ENCODE measurements around the gene TCL1B.
"Not testable (repeated sequence)": the region's sequence is repeated elsewhere in the genome, so short reads cannot be mapped to it uniquely, and the experiment has no call there.

TCL1B gene, protein sequence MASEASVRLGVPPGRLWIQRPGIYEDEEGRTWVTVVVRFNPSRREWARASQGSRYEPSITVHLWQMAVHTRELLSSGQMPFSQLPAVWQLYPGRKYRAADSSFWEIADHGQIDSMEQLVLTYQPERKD

DNA sequence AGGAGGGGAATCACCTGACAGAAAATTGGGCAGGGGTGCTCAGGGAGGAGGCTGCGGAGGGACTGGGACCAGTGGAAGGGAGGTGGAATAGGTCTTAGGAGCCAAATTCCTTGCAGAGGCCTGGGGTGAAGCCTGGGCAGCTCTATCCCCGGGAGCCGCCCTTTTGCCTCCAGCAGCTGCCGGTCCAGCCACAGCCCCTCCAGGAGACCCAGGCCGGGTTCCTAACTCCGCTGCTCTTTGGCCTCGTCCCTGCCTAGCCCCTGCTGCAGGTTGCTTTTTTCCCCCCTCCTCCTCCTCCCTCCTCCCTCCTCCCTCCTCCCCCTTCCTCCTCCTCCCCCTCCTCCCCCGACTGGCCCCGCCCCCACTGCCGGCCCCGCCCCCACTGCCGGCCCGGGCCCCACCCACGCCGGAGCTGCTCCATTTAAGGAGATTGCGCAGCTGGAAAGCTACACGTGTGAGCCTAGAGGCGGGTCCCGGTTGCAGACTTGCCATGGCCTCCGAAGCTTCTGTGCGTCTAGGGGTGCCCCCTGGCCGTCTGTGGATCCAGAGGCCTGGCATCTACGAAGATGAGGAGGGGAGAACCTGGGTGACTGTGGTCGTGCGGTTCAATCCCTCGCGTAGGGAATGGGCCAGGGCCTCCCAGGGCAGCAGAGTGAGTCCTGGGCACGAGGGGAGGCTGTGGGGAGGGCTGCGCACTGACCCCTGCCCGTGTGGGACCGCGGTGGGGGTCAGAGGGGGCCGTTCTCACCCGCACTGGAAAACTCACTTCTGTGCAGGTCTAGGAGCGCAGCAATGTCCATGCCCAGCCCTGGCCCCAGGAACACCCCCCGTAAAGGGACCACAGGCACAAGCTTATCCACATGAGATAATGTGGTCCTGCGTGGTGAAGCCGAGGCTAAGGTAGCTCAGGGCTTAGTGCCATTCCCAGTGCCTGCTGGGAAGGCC, at the start of gene TCL1B:
TSS of gene TCL1B (plus strand) at position 449 of the 945 bp plus-strand sequence. CDS start at position 491, 42 bp downstream.
- DNase-seq (ENCODE audit: low read depth in 2 of 2) = no peak

DNA sequence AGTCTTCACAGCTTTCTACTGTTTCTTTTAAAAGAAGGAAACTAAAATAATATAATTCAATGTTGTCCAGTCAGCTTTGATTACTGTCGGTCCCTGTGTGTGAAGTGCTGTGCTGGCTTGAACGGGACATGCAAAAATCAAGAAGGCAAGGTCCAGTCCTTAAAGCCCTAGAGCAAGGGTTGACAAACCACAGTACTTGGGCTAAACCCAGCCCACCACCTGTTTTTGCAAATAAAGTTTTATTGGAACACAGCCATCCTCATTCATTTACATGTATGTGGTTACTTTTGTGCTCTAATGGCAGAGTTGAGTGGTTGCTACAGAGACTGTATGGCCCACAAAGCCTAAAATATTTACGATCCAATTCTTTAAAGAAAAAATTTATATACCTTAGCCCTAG, 41.2 kb upstream of the TCL1B start:
- DNase-seq (ENCODE audit: low read depth in 2 of 2) = no peak

DNA sequence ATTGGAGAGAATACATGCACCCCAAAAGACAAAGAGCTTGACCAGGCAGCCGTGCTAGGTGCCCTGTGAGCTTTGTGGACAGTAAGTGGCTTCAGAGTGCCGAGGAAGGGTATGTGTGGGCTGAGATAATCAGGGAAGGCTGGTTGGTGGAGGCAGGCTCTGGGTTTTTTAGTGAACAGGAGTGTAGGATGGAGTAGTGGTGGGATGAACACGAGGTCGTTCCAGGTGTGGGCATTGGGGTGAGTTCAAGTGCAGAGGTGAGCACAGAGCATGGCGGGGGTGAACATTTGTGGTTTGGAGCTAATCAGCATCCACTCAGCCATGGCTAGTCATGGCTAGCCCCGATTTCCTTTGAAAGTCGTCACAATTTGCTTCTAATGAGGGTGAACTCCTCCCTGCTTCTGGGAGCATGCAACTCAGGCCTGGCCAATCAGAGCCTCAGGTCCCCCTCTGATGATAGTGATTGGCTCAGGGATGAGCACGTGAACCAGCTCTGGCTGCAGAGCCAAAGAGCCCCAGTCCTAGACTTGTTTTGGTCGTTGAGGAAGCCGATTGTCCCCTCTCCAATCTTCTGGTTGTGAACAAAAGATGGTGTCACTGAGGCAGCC, 40.7 kb upstream of the TCL1B start:
- no peak for DNase-seq (ENCODE audit: low read depth in 2 of 2)

DNA sequence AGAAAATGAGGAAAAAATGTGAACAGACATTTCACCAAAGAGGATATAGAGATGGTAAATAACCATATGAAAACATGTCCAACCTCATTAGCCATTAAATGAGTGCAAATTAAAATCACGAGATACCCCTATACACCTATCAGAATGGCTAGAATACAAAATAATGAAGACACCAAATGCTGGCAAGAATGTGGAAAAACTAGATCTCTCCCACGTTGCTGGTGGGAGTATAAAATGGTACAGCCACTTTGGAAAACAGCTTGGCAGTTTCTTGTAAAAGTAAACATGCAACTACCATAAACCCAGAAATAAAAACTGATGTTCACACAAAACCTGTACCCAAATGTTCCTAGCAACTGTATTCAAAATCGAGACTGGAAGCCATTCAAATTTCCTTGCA, 38.3 kb upstream of the TCL1B start:
- DNase-seq (ENCODE audit: low read depth in 2 of 2) = no peak

DNA sequence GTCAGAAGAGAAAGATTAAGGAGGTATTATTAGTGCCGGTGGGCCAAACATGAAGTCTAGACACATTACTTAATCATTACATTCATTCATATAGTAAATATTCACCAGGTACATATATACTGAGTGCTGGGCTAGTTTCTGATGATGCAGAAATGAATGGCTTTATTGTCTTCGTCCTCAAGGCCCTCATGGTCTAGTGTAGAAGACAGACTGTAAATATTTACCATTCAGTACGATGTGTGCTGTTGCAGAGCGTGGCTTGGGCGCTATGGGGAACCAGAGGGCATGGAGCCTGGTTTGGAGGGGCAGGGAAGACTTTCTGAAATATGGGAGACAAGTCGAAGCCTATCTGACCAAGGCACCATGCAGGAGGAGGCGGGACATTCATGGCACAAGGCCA, 37.0 kb upstream of the TCL1B start:
- DNase-seq (ENCODE audit: low read depth in 2 of 2) = no peak

DNA sequence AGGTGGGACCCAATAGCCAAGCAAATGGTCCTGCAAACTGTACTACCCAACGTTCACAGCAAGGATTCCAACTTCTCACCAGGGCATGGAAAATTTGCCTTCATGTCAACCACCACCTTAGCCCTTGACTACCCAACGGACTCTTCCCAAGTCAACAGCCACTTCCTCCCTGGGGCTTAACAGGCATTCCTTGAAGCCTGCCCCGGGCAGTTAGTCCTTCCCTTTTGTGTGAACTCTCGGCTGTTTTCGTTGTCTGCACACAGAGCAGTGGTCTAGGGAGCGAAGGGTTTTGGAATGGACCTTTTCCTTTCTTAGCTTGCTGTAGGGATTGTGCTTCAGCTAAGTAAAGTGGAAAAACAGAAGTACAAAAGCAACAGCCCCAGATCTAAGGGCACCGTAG, 35.2 kb upstream of the TCL1B start:
- no peak for DNase-seq (ENCODE audit: low read depth in 2 of 2)

DNA sequence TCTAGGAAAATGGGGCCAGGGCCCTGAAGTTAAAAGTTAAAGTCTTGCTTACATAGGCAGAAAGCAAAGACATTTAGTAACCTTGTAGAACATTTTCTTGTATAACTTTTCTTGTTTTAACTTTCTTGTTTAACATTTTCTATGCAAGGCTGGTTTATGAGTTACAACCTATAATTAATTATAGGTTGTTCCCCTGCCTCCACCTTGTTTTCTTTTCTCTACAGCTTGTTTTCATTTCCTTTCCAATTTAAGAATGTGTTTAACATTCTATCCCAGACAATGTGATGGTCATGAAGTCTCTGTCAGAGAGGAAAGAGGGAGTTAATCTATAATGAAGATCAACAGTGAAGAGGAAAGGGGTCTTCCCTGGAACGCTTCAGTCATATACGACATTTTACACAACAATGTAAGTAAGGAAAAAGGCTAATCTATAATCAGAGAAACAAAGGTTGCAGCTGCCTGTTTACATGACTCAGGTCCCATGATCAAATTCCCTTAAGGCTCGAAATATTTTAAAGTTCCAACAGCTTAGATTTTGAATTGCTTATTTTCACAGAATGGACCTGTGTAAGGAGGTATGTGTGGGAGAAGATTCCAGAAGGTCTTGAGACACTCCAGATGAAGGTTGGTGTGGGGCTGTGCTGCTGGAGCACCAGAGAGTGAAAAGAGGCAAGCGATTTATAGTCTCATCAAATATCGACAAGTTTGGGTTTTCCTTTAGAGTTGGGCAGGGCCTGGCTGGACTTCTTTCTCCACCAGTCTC, 34.2 kb upstream of the TCL1B start:
- no peak for DNase-seq (ENCODE audit: low read depth in 2 of 2)

DNA sequence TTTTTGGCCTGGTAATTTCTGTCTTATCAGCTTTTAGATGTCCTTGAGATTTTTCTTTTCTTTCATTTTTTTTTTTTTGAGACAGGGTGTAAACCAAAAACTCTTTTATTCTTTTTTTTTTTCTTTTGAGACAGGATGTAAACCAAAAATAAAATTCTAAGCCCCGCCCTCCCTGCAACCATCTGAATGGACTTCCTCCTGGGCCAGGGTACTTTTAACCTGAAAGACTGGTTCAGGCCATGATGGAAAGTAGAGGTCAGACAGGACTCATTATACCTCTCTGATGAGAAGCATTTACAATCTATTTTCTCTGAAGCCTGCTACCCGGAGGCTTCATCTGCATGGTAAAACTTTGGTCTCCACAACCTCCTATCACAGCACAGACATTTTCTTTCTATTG, 33.5 kb upstream of the TCL1B start:
- DNase-seq (ENCODE audit: low read depth in 2 of 2) = no peak

DNA sequence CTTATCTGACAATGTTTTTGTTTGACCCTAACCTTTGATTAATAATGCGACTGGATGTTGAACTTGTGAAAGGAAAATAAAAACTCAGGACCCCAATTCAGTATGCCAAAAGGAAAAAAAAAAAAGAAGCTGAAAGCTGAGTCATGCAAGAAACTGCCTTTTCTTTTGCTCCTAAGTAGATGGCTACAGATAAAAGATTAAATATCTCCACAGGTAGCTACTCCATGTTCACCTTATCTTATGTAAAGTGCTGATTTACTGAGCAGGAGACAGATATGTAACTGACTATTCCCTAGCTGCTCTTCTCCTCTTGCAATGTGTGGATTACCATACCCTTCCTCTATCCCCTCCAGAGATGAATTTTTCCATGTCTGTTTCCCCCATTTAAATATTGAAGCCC, 30.8 kb upstream of the TCL1B start:
- no peak for DNase-seq (ENCODE audit: low read depth in 2 of 2)

DNA sequence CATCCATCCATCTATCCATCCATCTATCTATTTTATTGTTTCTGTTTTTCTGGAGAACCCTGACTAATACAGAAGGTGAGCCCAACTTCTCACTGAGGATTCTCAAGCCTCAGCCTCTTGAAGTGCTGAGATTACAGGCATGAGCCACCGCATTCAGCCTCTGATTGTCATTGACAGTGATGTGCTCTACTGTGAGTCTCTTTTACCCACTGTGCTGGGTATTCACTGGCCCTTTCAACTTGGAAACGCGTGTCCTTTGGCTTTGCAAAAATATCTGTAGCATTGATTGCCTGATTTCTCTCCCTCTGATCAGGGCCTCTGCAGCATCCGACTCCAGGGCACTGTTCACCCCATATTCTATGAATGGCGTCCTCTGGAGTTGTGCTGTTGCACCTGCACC, 29.6 kb upstream of the TCL1B start:
- no peak for DNase-seq (ENCODE audit: low read depth in 2 of 2)

DNA sequence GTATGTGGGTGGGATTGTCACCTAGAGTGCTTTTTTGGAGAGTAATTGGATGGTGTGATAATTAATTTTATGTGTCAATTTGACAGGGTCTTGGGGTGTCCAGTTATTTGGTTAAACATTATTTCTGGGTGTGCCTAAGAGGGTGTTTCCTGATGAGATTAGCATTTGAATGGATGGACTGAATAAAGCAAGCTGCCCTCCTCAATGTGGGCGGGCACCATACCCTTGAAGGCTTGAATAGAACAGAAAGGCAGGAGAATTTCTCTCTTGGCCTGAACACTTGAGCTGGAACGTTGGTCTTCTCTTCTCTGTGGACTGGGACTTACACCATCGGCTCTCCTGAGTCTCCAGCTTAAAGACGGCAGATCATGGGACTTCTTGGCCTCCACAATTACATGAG, 28.8 kb upstream of the TCL1B start:
- DNase-seq (ENCODE audit: low read depth in 2 of 2) = no peak

DNA sequence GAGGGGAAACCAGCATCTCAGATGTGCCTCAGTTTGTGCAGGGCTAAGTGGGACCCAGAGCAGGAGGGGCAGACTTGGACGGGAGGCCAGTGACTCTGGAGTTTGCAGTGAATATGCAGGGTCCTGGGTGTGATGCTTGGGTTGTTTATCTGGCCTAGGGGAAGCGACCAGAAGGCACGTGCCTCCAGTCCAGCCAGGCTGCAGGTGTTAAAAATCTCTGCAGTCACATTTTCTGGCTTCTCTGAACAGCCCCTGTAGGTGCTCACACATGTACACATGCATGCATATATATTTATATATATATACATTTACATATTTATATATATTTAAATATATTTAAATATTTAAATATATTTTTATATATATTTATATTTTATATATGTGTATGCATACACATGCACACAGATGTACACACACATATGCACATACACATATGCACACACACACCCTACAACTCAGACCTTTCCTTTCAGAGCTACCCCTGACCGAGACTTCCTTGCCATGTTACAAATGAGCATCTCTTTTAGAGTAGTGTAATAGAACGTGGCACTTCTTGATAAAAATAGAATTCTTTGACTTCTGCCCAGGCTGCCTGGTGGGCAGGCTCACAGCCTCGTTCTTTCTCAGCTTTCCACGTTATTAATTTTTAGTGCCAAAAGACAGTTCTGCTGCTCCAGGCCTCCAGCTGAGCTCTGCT, 26.8 kb upstream of the TCL1B start:
- DNase-seq (ENCODE audit: low read depth in 2 of 2) = no peak

DNA sequence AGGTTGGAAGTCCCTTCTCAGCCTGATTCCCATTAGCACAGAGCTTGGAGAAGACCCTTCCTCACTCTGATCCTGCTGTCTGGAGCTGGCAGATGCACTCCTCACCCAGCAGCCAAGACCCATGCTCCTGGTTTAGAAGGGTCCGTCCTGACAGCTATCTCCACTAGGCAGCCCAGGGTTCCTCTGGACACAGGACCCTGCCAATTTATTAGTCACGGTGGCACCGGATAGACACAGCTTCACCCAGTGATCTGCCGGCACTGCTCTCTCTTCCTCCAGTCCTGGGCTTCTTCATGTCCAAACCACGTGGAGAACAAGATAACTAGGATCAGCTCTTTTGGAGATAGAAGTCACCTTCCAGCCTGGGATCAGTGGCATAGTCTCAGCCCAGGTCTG, 26.2 kb upstream of the TCL1B start:
- no peak for DNase-seq (ENCODE audit: low read depth in 2 of 2)

DNA sequence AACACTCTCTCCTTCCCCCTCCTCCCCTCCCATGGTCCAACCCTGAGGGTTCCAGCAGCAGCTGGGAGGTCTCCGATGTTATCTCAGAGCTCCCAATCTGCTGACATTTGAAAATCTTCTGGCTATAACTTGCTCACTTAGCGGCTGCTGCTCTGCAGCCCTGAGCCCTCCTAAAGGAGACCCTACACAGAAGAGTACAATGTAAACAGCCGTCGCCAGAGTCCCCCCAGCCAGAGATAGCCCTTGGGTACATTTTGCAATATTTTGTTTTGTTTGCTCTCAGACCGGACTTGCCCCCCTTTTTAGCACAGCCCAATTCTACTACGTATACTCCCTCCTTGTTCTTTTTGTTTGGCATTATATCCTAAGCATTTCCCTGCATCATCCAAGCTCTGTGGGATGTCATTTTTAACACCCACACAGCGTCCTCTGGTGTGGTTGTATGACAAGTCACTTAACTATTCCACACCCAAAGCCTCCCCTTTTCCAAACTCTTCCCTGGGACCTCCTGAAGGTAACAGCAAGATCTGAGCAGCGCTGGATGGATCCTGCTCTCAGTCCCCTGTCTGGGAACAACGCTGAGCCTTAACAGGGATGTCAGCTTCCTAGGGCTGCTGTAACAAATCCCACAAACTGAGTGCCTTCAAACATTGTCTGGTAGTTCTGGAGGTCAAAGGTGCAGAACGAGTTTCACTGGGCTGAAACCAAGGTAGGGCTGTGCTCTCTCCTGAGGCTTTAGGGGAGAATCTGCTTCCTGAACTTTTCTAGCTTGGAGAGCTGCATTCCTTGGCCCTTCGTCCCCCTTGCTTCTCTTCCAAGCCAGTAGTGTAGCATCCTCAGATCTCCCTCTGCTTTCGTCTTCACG, 25.3 kb upstream of the TCL1B start:
- no peak for DNase-seq (ENCODE audit: low read depth in 2 of 2)

DNA sequence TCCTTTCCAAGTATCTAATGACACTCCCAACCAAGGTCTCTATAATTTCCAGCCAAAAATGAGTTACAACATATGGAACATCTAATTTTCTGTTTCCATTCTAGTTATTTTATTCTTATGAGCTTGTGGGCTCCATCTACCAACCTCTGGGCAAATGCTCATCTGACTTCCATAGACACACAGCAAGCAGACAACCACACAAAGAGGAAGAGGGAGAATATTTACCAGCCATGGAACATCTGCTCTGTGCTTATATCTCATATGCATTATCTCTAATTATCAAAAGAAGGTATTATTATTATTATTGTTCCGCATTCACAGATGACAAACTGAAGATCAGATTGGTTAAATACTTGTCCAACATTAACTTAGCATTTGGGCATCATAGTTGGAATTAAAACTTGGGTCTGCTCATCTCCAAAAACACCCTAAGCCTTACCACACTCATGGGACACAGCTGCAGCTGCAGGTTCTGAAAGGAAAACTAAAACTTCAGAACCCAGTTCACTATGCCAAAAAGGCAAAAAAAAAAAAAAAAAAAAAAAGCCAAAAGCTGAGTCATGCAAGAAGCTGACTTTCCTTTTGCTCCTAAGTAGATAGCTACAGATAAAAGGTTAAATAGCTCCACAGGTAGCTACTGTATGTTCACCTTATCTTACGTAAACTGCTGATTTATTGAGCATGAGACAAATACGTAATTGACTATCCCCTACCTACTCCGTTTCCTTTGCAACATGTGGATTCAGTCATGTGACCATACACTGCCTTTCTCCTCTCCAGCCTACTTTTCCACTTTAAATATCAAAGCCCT, 23.6 kb upstream of the TCL1B start:
- DNase-seq (ENCODE audit: low read depth in 2 of 2) = no peak

DNA sequence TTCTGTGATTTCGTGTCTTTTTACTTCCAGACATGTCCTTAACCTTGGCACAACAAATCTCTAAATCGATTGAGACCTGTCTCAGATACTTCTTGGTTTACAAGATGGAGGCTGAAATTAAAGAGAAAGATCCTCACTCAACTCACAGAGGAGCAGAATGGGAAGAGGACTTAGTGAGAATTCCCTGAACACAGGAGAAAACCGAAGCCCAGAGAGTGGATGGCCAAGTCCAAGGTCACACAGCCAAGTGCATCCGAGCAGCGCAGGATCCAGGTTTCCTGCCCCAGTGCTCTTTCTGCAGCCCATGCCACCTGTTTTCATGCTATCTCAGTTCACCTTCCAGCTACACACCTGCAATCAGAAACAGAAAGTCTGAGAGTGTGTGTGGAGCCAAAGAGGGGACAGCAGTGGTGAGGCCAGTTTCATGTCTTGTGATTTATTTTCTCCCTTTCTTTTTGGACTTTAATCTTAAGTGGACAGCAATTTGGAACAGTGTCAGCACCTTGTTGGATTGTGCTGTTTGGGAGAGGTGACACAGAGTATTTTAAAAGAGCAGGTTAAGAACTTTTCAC, 22.9 kb upstream of the TCL1B start:
- DNase-seq (ENCODE audit: low read depth in 2 of 2) = no peak

DNA sequence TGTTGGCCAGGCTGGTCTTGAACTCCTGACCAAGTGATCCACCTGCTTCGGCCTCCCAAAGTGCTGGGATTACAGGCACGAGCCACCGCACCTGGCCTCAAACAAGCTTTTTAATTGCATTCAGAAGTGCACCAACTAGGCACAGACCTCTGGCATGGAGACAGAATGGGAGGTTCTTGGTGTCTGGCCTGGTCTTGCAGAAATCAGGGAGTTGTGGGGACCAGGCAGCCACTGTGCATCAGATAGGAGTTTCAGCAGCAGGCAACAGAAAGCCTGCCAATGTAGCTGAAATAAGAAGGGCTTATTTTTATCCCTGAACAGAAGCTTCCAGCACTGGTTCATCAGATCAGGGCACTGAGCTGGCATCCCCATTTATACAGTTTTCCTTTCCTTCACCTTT, 22.2 kb upstream of the TCL1B start:
- DNase-seq (ENCODE audit: low read depth in 2 of 2) = no peak

DNA sequence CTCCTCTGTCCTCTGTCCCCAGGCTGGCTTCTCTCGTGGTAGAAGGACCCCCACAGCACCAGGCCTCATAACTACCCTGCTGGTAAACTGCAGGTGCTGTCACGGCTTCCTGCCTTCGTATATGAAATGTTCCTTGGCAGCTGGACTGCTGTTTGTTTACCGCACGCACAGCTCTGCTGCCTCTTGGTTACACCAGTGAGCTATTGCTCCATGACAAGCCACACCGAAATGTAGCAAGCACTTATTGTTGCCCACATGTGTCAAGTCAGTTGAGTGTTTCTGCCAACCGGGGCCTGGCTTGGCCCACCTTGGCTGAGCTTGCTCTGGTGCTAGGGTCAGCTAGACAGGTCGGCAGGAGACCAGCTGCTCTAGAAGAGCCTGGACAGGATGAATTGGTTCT, 21.7 kb upstream of the TCL1B start:
- no peak for DNase-seq (ENCODE audit: low read depth in 2 of 2)

DNA sequence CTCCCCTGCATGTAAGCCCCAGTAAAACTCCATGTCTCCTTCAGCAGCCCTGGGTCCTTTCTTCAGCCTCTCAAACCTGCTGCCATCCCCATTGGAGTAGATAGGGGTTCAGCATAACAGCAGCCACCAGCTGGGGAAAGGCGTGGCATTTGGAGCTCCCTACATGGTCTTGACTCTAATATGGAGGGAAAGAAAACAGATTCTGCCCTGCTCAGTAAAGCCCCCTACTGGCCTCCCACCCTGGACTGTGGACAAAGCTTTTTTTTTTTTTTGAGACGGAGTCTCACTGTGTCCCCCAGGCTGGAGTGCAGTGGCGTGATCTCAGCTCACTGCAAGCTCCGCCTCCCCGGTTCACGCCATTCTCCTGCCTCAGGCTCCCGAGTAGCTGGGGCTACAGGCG, 20.7 kb upstream of the TCL1B start:
- not testable (repeated sequence) for DNase-seq (ENCODE audit: low read depth in 2 of 2)

DNA sequence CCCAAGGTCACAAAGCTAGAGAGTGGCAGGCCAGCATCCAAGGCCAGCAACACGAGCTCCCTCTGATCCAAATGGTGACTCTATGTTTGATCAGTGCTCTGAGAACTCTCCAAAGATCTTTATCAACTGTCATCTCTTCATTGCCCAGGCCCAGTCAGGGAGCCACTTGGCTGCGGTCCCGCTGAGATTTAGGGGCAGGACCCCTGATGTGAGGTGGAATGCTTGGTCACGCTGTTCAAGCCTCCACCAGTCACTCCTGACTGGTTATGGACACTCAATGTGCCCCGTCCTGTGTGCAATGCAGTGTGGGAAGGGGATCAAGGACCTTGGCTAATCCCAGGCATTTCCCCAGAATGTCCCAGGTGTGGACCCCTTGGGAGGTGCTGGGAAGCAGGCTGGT, 19.8 kb upstream of the TCL1B start:
- no peak for DNase-seq (ENCODE audit: low read depth in 2 of 2)

Data from fibroblast of skin of left biceps (primary cell).